Measurements from ENCODE around the gene MTR. TPM values are rescaled to one million over a fixed set of nuclear protein-coding genes. Genes with fewer than 3 reads are reported as not detected.

Gene MTR
- total RNA-seq, 1 experiment from 2014 or later = 26.0 TPM

GRCh38 chr1:236868625-236869467 is 73.8 kb downstream of the MTR start:
- no peaks in the 10 kb centered on the region for H3K4me1 ChIP-seq (replicated peaks)
- peaks cover 30% of the 10 kb centered on the region for H3K36me3 ChIP-seq
- DNase-seq (ENCODE audit: low read depth in 1 of 2, low spot score in 2 of 2) = peak in 1 of 2 experiments; percentile 43
- H3K9me3 ChIP-seq (replicated peaks) = no peaks in the 10 kb centered on the region
- no peaks in the 10 kb centered on the region for H3K27me3 ChIP-seq (replicated peaks)
- H3K4me3 ChIP-seq = no peak overlapping the region
- H3K27ac ChIP-seq = no peak overlapping the region

GRCh38 chr1:236869911-236870310 is 74.8 kb downstream of the MTR start:
- H3K27me3 ChIP-seq (replicated peaks) = no peaks in the 10 kb centered on the region
- no peak overlapping the region for H3K27ac ChIP-seq
- H3K4me1 ChIP-seq (replicated peaks) = no peaks in the 10 kb centered on the region
- peaks cover 30% of the 10 kb centered on the region for H3K36me3 ChIP-seq
- no peaks in the 10 kb centered on the region for H3K9me3 ChIP-seq (replicated peaks)
- DNase-seq (ENCODE audit: low read depth in 1 of 2, low spot score in 2 of 2) = no peak
- no peak overlapping the region for H3K4me3 ChIP-seq

DNA sequence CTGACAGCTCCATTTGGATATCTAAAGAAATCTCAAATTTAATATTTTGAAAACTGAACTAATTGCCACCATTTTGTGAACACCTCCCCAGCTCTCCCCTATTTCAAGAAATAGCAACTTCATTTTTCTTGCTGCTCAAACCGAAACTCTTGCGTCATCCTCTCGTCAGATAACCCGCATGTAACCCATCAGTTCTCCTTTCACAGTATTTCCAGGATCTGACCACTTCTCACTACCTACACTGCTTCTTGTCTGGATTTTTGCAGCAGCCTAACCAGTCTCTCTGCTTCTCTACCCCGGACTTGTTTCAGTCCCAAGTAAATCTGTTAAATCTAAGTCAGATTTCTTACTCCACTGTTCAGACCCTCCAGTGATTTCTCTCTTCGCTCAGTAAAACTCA is 75.6 kb downstream of the MTR start:
- DNase-seq (ENCODE audit: low read depth in 1 of 2, low spot score in 2 of 2) = no peak
- Histone ChIP-seq H3K27ac (no peak overlapping the region), H3K4me3 (no peak overlapping the region), H3K4me1 (replicated peaks) (no peaks in the 10 kb centered on the region), H3K36me3 (peaks cover 31% of the 10 kb centered on the region), H3K9me3 (replicated peaks) (no peaks in the 10 kb centered on the region), H3K27me3 (replicated peaks) (no peaks in the 10 kb centered on the region)

- DNase-seq (ENCODE audit: low read depth in 1 of 2, low spot score in 2 of 2) = no peak
- H3K4me3 ChIP-seq = no peak overlapping the region
Observed at GRCh38 chr1:236872075-236872666, 77.1 kb downstream of the MTR start.

DNA sequence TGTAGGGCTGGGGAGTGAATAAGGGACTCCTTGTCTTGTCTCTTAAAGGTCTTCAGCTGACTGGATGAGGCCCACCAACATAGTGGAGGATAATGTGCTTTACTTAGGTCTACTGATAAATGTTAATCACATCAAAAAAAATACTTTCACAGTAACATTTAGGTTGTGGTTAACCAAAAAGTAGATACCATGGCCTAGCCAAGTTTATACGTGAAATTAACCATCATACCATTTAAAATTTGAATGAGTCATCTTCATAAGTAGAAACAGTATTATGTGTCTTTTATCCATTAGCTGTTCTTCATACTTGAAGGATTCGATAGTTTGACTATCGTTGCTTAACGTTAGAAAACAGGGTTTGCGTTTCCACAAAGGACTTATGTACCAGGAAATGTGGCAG is 80.9 kb downstream of the MTR start:
- no peak overlapping the region for H3K27ac ChIP-seq
- no peaks in the 10 kb centered on the region for H3K4me1 ChIP-seq (replicated peaks)
- DNase-seq (ENCODE audit: low read depth in 1 of 2, low spot score in 2 of 2) = no peak
- H3K27me3 ChIP-seq (replicated peaks) = no peaks in the 10 kb centered on the region
- no peaks in the 10 kb centered on the region for H3K9me3 ChIP-seq (replicated peaks)
- no peak overlapping the region for H3K4me3 ChIP-seq
- H3K36me3 ChIP-seq = peaks cover 35% of the 10 kb centered on the region

More at GRCh38 chr1:236872075-236872666, 77.1 kb downstream of the MTR start:
- no peaks in the 10 kb centered on the region for H3K4me1 ChIP-seq (replicated peaks)
- H3K9me3 ChIP-seq (replicated peaks) = no peaks in the 10 kb centered on the region
- H3K36me3 ChIP-seq = peaks cover 29% of the 10 kb centered on the region
- no peaks in the 10 kb centered on the region for H3K27me3 ChIP-seq (replicated peaks)
- H3K27ac ChIP-seq = no peak overlapping the region

GRCh38 chr1:236877661-236878060 is 82.6 kb downstream of the MTR start:
- DNase-seq (ENCODE audit: low read depth in 1 of 2, low spot score in 2 of 2) = no peak
- no peak overlapping the region for H3K27ac ChIP-seq

DNA sequence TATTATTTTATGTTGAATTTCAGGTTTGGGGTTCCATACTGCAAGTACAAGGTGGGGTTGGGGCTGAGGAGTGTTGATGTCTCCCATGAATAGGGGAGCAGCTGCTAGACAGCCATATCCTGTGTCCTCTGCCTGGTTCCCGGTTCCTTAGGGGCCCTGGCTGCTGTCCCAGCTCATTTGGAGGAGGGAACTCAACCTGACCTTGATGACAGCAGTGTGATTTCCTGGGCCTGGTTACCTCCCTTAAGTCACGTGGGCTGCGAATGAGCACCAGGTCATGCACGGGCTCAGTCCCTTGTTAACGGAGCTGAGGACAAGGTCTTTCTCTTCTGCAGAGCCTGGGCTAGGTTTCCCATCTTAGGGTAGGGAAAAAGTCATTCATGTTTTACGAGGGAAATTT is 85.1 kb downstream of the MTR start:
- Histone ChIP-seq H3K27me3 (replicated peaks) (no peaks in the 10 kb centered on the region), H3K4me1 (replicated peaks) (no peaks in the 10 kb centered on the region), H3K4me3 (no peak overlapping the region), H3K9me3 (replicated peaks) (no peaks in the 10 kb centered on the region), H3K27ac (no peak overlapping the region), H3K36me3 (peaks cover 30% of the 10 kb centered on the region)
- no peak for DNase-seq (ENCODE audit: low read depth in 1 of 2, low spot score in 2 of 2)

More at GRCh38 chr1:236877661-236878060, 82.6 kb downstream of the MTR start:
- H3K4me3 ChIP-seq = no peak overlapping the region
- no peaks in the 10 kb centered on the region for H3K27me3 ChIP-seq (replicated peaks)
- no peaks in the 10 kb centered on the region for H3K4me1 ChIP-seq (replicated peaks)
- H3K9me3 ChIP-seq (replicated peaks) = no peaks in the 10 kb centered on the region
- H3K36me3 ChIP-seq = peaks cover 32% of the 10 kb centered on the region

GRCh38 chr1:236882678-236883077 is 87.6 kb downstream of the MTR start:
- no peak overlapping the region for H3K4me3 ChIP-seq
- no peak overlapping the region for H3K27ac ChIP-seq
- peaks cover 19% of the 10 kb centered on the region for H3K36me3 ChIP-seq
- H3K27me3 ChIP-seq (replicated peaks) = no peaks in the 10 kb centered on the region
- no peak for DNase-seq (ENCODE audit: low read depth in 1 of 2, low spot score in 2 of 2)
- no peaks in the 10 kb centered on the region for H3K9me3 ChIP-seq (replicated peaks)
- H3K4me1 ChIP-seq (replicated peaks) = no peaks in the 10 kb centered on the region

DNA sequence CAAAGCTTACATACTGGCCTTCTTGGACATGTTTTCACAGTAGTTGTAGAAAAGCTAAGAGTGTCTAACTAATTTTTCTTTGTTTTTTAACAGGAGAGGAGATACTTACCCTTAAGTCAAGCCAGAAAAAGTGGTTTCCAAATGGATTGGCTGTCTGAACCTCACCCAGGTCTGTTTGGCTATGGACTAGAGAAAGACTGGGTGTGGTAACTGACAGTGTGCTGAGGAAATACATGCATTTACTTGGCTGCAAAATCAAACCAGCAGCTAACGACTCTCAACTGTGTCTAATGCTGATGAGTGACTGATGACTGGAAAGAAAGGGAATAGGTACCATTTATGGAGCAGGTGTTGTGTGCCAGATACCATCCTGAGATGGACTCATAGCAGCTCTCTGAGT is 91.1 kb downstream of the MTR start:
- Histone ChIP-seq H3K9me3 (replicated peaks) (no peaks in the 10 kb centered on the region), H3K4me1 (replicated peaks) (no peaks in the 10 kb centered on the region), H3K27ac (no peak overlapping the region), H3K4me3 (no peak overlapping the region), H3K36me3 (peaks cover 34% of the 10 kb centered on the region), H3K27me3 (replicated peaks) (no peaks in the 10 kb centered on the region)
- no peak for DNase-seq (ENCODE audit: low read depth in 1 of 2, low spot score in 2 of 2)

DNA sequence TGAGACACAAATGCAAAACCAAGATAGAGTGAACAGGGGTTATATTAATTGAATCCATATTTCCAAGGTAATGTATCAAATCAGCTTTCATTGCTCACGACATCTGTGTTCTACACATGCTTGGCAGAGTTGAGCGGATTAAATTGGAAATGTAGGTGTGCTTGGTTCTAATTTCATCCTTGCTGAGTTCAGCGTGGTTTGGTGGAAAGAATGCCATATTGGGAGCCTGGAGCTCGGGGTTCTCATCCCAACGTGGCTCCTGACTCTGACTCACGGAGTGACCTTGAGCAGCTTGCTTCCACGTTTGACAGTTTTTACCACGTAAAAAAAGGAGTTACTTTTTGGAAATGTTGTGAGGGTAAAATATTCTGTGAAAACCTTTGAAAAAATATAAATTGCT is 92.0 kb downstream of the MTR start:
- Histone ChIP-seq H3K36me3 (peaks cover 40% of the 10 kb centered on the region), H3K9me3 (replicated peaks) (no peaks in the 10 kb centered on the region), H3K4me1 (replicated peaks) (no peaks in the 10 kb centered on the region), H3K27me3 (replicated peaks) (no peaks in the 10 kb centered on the region), H3K4me3 (no peak overlapping the region), H3K27ac (no peak overlapping the region)
- no peak for DNase-seq (ENCODE audit: low read depth in 1 of 2, low spot score in 2 of 2)

- Histone ChIP-seq H3K9me3 (replicated peaks) (no peaks in the 10 kb centered on the region), H3K36me3 (peaks cover 48% of the 10 kb centered on the region), H3K27ac (no peak overlapping the region), H3K4me1 (replicated peaks) (no peaks in the 10 kb centered on the region), H3K4me3 (no peak overlapping the region), H3K27me3 (replicated peaks) (no peaks in the 10 kb centered on the region)
- DNase-seq (ENCODE audit: low read depth in 1 of 2, low spot score in 2 of 2) = no peak
Observed at GRCh38 chr1:236888126-236888525, 93.0 kb downstream of the MTR start.

DNA sequence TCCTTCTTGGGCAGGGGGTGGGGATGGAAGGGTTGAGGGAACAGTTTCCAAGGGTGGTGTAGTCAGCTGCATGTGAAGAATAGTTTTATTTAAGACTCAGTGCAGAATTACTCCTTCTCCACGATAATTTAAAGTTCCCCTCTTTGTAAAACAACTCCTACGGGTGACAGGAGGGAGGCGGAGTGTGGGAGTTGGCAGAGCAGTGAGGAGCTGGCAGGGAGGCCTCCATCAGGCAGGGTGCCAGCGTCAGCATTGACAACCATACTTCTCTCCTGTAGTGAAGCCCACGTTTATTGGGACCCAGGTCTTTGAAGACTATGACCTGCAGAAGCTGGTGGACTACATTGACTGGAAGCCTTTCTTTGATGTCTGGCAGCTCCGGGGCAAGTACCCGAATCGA is 93.8 kb downstream of the MTR start:
- Histone ChIP-seq H3K36me3 (peaks cover 52% of the 10 kb centered on the region), H3K27me3 (replicated peaks) (no peaks in the 10 kb centered on the region), H3K27ac (no peak overlapping the region), H3K4me1 (replicated peaks) (no peaks in the 10 kb centered on the region), H3K4me3 (no peak overlapping the region), H3K9me3 (replicated peaks) (no peaks in the 10 kb centered on the region)
- DNase-seq (ENCODE audit: low read depth in 1 of 2, low spot score in 2 of 2) = no peak

DNA sequence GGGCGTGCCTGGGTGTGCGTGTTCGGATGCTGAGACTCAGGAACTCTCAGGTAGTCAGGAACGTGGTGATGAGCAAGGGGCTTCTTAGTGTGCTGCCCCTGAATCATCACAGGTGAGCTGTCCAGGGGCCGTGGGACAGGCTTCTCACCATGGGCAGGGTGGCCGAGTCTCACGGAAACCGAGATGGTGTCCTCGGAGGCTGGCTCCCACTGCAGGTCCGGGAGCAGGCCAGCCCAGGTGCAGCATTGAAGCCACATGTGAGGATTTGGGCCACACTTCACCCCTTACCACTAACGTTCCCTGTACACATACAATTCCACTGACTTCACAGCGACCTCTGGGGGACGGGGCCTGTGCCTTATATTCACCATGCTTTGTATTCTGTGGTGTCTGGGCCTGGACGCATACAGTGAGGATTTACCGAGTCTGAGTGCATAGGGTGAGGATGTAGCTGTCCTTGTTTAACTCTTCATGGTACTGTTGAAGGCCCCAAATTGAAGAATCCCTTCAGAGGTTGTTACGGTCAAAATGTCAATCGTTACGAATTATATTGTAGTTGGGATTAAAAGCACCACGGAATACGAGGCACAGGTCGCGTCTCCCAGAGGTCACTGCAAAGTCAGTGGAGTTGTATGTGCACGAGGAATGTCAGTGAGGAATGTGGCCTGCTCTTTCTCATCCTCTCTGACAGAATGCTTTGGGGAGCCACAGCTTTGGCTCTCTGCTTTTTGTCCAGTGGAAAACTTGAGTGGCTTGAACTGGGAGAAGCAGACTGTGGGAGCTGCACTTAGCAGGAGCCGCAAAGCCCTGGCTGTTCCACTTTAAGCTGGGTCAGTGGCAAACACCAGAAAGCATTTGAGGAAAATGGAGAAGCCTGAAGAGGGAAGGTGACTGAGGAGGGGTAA is 95.3 kb downstream of the MTR start:
- Histone ChIP-seq H3K4me1 (replicated peaks) (no peaks in the 10 kb centered on the region), H3K27ac (no peak overlapping the region), H3K27me3 (replicated peaks) (no peaks in the 10 kb centered on the region), H3K36me3 (peaks cover 42% of the 10 kb centered on the region), H3K9me3 (replicated peaks) (no peaks in the 10 kb centered on the region), H3K4me3 (no peak overlapping the region)
- DNase-seq (ENCODE audit: low read depth in 1 of 2, low spot score in 2 of 2) = no peak
